ENCODE measurements around the gene PHLDA1. TPM values are rescaled to one million over a fixed set of nuclear protein-coding genes. Genes with fewer than 3 reads are reported as not detected.
A peak's percentile ranks its signal among the peaks of the same experiment; 100 is the strongest.

The PHLDA1 gene
- polyA plus RNA-seq, 1 donor (not counting 4 experiments of a cell fraction or from before 2014, with no cell fraction given): 144 TPM

DNA sequence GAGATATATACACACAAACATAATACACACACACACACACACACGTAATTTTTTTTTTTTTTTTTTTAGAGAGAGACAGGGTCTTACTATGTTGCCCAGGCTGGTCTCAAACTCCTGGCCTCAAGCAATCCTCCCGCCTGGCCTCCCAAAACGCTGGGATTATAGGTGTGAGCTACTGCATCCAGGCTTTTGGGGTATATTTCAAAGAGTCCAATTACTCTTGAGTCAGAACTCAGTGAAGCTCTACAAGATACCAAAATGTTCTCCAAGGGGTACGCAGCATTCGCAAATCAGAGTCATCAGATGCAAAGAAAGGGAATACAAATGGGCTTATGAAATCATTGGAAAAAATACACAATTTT lies 54.0 kb downstream of the PHLDA1 start:
- no peak for DNase-seq (ENCODE audit: low read depth, low spot score)
- no peaks in the 10 kb centered on the region for H3K79me2 ChIP-seq (ENCODE audit: control insufficient read depth, insufficient read depth, low read length)
- no peaks in the 10 kb centered on the region for H4K20me1 ChIP-seq (ENCODE audit: control insufficient read depth, extremely low read depth, insufficient read depth, low read length)
- no peak for FAIRE-seq
- H3K9me3 ChIP-seq (ENCODE audit: control insufficient read depth, low read depth, low read length): no peaks in the 10 kb centered on the region
- dilution Hi-C loops (cut with MboI; ENCODE audit: extremely low pct_ligation_motif_present, low sequenced_read_pairs): no loop called here
- H3K4me3 ChIP-seq (ENCODE audit: control insufficient read depth in 2 of 3, extremely low read depth in 1 of 3, insufficient read depth in 2 of 3, low read depth in 1 of 3, low read length in 3 of 3): no peak overlapping the region
- H3K36me3 ChIP-seq (ENCODE audit: control insufficient read depth in 2 of 2, extremely low read depth in 1 of 2, insufficient read depth in 2 of 2, low read length in 2 of 2): no peaks in the 10 kb centered on the region
- peak overlapping the region; percentile 95 for H3K27ac ChIP-seq (ENCODE audit: control insufficient read depth, insufficient read depth, low read length)
- H3K4me2 ChIP-seq (ENCODE audit: control insufficient read depth, extremely low read depth, insufficient read depth, low read depth, low read length): peak overlapping the region; percentile 38
- no peak overlapping the region for H2AFZ ChIP-seq (ENCODE audit: control insufficient read depth, low read length)
- H3K27me3 ChIP-seq (ENCODE audit: control insufficient read depth, extremely low read depth, insufficient read depth, low read length): no peaks in the 10 kb centered on the region
- H3K9ac ChIP-seq (ENCODE audit: control insufficient read depth, extremely low read depth, insufficient read depth, low read length): peak overlapping the region; percentile 72
- TF ChIP-seq EZH2 (IDR thresholded peaks at IDR 0.05; ENCODE audit: low read length): no peak
- TF ChIP-seq, protein P1, sequence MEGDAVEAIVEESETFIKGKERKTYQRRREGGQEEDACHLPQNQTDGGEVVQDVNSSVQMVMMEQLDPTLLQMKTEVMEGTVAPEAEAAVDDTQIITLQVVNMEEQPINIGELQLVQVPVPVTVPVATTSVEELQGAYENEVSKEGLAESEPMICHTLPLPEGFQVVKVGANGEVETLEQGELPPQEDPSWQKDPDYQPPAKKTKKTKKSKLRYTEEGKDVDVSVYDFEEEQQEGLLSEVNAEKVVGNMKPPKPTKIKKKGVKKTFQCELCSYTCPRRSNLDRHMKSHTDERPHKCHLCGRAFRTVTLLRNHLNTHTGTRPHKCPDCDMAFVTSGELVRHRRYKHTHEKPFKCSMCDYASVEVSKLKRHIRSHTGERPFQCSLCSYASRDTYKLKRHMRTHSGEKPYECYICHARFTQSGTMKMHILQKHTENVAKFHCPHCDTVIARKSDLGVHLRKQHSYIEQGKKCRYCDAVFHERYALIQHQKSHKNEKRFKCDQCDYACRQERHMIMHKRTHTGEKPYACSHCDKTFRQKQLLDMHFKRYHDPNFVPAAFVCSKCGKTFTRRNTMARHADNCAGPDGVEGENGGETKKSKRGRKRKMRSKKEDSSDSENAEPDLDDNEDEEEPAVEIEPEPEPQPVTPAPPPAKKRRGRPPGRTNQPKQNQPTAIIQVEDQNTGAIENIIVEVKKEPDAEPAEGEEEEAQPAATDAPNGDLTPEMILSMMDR (optimal IDR thresholded peaks at IDR 0.05 in 1 of 3, IDR thresholded peaks at IDR 0.05 in 1 of 3, conservative IDR thresholded peaks at IDR 0.05 in 1 of 3; ENCODE audit: extremely low read depth in 1 of 3, insufficient read depth in 2 of 3, low read length in 3 of 3): no peak
- no peaks in the 10 kb centered on the region for H3K9me1 ChIP-seq (ENCODE audit: control insufficient read depth, extremely low read depth, insufficient read depth, low read length)
- H3K4me1 ChIP-seq (ENCODE audit: control insufficient read depth, extremely low read depth, insufficient read depth, low read length): peaks cover 32% of the 10 kb centered on the region

DNA sequence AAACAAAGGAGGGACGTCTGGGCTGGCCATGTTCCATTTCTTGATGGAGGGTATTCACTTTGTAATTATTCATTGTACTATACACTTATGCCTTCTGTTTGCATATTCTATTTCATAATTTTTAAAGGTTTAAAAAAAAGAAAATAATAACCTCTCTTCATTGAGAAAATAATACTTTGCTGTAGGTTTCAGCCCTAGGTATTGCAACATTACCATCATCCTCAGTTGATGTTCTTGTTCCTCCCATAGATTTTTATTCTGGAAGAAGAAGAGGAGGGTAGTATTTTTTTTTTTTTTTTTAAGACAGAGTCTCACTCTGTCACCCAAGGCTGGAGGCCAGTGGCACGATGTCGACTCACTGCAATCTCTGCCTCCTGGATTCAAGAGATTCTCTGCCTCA lies 54.7 kb downstream of the PHLDA1 start:
- Histone ChIP-seq H3K4me3 (ENCODE audit: control insufficient read depth in 2 of 3, extremely low read depth in 1 of 3, insufficient read depth in 2 of 3, low read depth in 1 of 3, low read length in 3 of 3) (no peak overlapping the region), H3K9ac (ENCODE audit: control insufficient read depth, extremely low read depth, insufficient read depth, low read length) (peak overlapping the region; percentile 72), H3K79me2 (ENCODE audit: control insufficient read depth, insufficient read depth, low read length) (no peaks in the 10 kb centered on the region), H4K20me1 (ENCODE audit: control insufficient read depth, extremely low read depth, insufficient read depth, low read length) (no peaks in the 10 kb centered on the region), H3K36me3 (ENCODE audit: control insufficient read depth in 2 of 2, extremely low read depth in 1 of 2, insufficient read depth in 2 of 2, low read length in 2 of 2) (no peaks in the 10 kb centered on the region), H3K4me1 (ENCODE audit: control insufficient read depth, extremely low read depth, insufficient read depth, low read length) (peaks cover 32% of the 10 kb centered on the region), H3K27ac (ENCODE audit: control insufficient read depth, insufficient read depth, low read length) (peak overlapping the region; percentile 95), H2AFZ (ENCODE audit: control insufficient read depth, low read length) (no peak overlapping the region), H3K9me1 (ENCODE audit: control insufficient read depth, extremely low read depth, insufficient read depth, low read length) (no peaks in the 10 kb centered on the region), H3K27me3 (ENCODE audit: control insufficient read depth, extremely low read depth, insufficient read depth, low read length) (no peaks in the 10 kb centered on the region), H3K4me2 (ENCODE audit: control insufficient read depth, extremely low read depth, insufficient read depth, low read depth, low read length) (no peak overlapping the region), H3K9me3 (ENCODE audit: control insufficient read depth, low read depth, low read length) (no peaks in the 10 kb centered on the region)
- dilution Hi-C loops (cut with MboI; ENCODE audit: extremely low pct_ligation_motif_present, low sequenced_read_pairs): no loop called here
- TF ChIP-seq EZH2 (IDR thresholded peaks at IDR 0.05; ENCODE audit: low read length): no peak
- TF ChIP-seq, protein P1 (optimal IDR thresholded peaks at IDR 0.05 in 1 of 3, IDR thresholded peaks at IDR 0.05 in 1 of 3, conservative IDR thresholded peaks at IDR 0.05 in 1 of 3; ENCODE audit: extremely low read depth in 1 of 3, insufficient read depth in 2 of 3, low read length in 3 of 3): no peak
- FAIRE-seq (no peak), DNase-seq (ENCODE audit: low read depth, low spot score) (no peak)

Measured in keratinocyte (primary cell).